ENCODE data around the gene AK2.
"Not testable (repeated sequence)": the region's sequence is repeated elsewhere in the genome, so short reads cannot be mapped to it uniquely, and the experiment has no call there.

The AK2 gene

GRCh38 chr1:33055210-33056008 lies 18.7 kb upstream of the AK2 start:
- no peak for DNase-seq (ENCODE audit: low read depth in 2 of 2, low spot score in 1 of 2)

- no peak for DNase-seq (ENCODE audit: low read depth in 2 of 2, low spot score in 1 of 2)
Observed at GRCh38 chr1:33050221-33051076, 13.8 kb upstream of the AK2 start.

GRCh38 chr1:33049371-33049770 lies 12.7 kb upstream of the AK2 start:
- no peak for DNase-seq (ENCODE audit: low read depth in 2 of 2, low spot score in 1 of 2)

GRCh38 chr1:33048426-33048825 lies 11.7 kb upstream of the AK2 start:
- DNase-seq (ENCODE audit: low read depth in 2 of 2, low spot score in 1 of 2): no peak

- no peak for DNase-seq (ENCODE audit: low read depth in 2 of 2, low spot score in 1 of 2)
Observed at GRCh38 chr1:33047839-33048305, 11.2 kb upstream of the AK2 start.

- DNase-seq (ENCODE audit: low read depth in 2 of 2, low spot score in 1 of 2): no peak
Observed at GRCh38 chr1:33047290-33047689, 10.6 kb upstream of the AK2 start.

GRCh38 chr1:33046234-33046633 lies 9.6 kb upstream of the AK2 start:
- DNase-seq (ENCODE audit: low read depth in 2 of 2, low spot score in 1 of 2): not testable (repeated sequence)

GRCh38 chr1:33045814-33046213 lies 9.1 kb upstream of the AK2 start:
- no peak for DNase-seq (ENCODE audit: low read depth in 2 of 2, low spot score in 1 of 2)

GRCh38 chr1:33045246-33045645 lies 8.6 kb upstream of the AK2 start:
- no peak for DNase-seq (ENCODE audit: low read depth in 2 of 2, low spot score in 1 of 2)

GRCh38 chr1:33043267-33044092 lies 6.8 kb upstream of the AK2 start:
- no peak for DNase-seq (ENCODE audit: low read depth in 2 of 2, low spot score in 1 of 2)

GRCh38 chr1:33042831-33043230 lies 6.1 kb upstream of the AK2 start:
- no peak for DNase-seq (ENCODE audit: low read depth in 2 of 2, low spot score in 1 of 2)

GRCh38 chr1:33041026-33041425 lies 4.3 kb upstream of the AK2 start:
- no peak for DNase-seq (ENCODE audit: low read depth in 2 of 2, low spot score in 1 of 2)

- no peak for DNase-seq (ENCODE audit: low read depth in 2 of 2, low spot score in 1 of 2)
Observed at GRCh38 chr1:33039840-33040239, 3.2 kb upstream of the AK2 start.

GRCh38 chr1:33036051-33036525 lies 595 bp downstream of the AK2 start:
- DNase-seq (ENCODE audit: low read depth in 2 of 2, low spot score in 1 of 2): no peak

- no peak for DNase-seq (ENCODE audit: low read depth in 2 of 2, low spot score in 1 of 2)
Observed at GRCh38 chr1:33032126-33032869, 4.4 kb downstream of the AK2 start.

GRCh38 chr1:33031506-33031905 lies 5.2 kb downstream of the AK2 start:
- DNase-seq (ENCODE audit: low read depth in 2 of 2, low spot score in 1 of 2): no peak

- no peak for DNase-seq (ENCODE audit: low read depth in 2 of 2, low spot score in 1 of 2)
Observed at GRCh38 chr1:33030575-33030974, 6.1 kb downstream of the AK2 start.

- DNase-seq (ENCODE audit: low read depth in 2 of 2, low spot score in 1 of 2): no peak
Observed at GRCh38 chr1:33029921-33030320, 6.8 kb downstream of the AK2 start.

- no peak for DNase-seq (ENCODE audit: low read depth in 2 of 2, low spot score in 1 of 2)
Observed at GRCh38 chr1:33029209-33029608, 7.5 kb downstream of the AK2 start.

- DNase-seq (ENCODE audit: low read depth in 2 of 2, low spot score in 1 of 2): no peak
Observed at GRCh38 chr1:33025761-33026160, 10.9 kb downstream of the AK2 start.

- DNase-seq (ENCODE audit: low read depth in 2 of 2, low spot score in 1 of 2): no peak
Observed at GRCh38 chr1:33025180-33025569, 11.5 kb downstream of the AK2 start.

Data from stimulated activated CD8-positive, alpha-beta memory T cell treated with anti-CD3 and anti-CD28 coated beads, Interleukin-4, amount 100 ng/mL, for 1 hour (primary cell).